Nucleus accumbens (tissue), 56 donors: Measurements from ENCODE around the gene TRPM6.
"Not testable (repeated sequence)": the region's sequence is repeated elsewhere in the genome, so short reads cannot be mapped to it uniquely, and the experiment has no call there.

Source experiments
- DNase-seq, 56 donors: peaks; one replicate each; lab custom pipeline; 2025; lab: John Stamatoyannopoulos, UW

TRPM6 gene, protein sequence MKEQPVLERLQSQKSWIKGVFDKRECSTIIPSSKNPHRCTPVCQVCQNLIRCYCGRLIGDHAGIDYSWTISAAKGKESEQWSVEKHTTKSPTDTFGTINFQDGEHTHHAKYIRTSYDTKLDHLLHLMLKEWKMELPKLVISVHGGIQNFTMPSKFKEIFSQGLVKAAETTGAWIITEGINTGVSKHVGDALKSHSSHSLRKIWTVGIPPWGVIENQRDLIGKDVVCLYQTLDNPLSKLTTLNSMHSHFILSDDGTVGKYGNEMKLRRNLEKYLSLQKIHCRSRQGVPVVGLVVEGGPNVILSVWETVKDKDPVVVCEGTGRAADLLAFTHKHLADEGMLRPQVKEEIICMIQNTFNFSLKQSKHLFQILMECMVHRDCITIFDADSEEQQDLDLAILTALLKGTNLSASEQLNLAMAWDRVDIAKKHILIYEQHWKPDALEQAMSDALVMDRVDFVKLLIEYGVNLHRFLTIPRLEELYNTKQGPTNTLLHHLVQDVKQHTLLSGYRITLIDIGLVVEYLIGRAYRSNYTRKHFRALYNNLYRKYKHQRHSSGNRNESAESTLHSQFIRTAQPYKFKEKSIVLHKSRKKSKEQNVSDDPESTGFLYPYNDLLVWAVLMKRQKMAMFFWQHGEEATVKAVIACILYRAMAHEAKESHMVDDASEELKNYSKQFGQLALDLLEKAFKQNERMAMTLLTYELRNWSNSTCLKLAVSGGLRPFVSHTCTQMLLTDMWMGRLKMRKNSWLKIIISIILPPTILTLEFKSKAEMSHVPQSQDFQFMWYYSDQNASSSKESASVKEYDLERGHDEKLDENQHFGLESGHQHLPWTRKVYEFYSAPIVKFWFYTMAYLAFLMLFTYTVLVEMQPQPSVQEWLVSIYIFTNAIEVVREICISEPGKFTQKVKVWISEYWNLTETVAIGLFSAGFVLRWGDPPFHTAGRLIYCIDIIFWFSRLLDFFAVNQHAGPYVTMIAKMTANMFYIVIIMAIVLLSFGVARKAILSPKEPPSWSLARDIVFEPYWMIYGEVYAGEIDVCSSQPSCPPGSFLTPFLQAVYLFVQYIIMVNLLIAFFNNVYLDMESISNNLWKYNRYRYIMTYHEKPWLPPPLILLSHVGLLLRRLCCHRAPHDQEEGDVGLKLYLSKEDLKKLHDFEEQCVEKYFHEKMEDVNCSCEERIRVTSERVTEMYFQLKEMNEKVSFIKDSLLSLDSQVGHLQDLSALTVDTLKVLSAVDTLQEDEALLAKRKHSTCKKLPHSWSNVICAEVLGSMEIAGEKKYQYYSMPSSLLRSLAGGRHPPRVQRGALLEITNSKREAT (N-terminal part only)

DNA sequence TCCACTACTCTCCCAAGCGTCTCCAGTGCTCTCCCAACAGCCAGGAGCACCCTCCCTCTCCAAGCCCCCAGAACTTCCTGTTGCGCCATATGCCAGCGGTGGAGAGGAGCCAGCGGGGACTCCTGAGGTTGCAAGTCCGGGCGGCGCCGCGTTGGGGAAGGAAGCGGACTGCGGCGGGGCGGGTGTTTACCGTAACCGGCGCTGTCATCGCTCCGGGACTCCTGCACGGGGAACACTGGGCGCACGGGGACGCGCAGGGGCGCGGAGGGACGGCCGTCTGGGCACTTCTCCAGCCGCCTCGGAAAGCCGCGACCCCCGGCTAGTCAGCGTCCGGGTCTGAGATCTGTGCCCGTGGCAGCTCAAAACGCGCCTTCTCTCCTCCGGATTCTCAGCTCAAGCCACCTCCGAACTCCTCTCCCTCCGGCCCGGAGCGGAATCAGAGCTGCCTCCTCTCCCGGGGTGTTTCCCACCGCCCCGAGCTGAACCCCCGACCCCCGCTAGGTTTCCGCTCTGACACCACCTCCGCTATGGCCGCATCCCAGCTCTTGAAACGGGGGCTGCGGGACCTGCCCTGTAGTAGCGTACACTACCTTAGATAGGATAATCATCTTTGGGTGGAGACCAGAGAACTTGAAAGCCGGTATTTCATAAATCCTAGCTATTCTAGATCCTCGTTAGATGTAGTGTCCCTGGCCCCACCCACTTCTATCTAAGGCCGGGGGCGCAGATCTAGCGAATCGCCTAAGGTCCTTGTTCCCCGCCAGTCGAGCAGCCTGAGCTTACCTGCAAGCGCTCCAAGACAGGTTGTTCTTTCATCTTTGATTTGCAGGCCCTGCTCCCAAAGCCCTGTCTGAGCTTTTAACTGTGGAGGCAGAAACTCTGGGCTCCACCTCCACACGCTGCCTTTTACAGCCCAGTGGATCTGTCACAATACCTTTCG, at the start of gene TRPM6:
TRPM6 (minus strand) TSS at position 881 of the 940 bp plus-strand sequence; CDS start at position 816, 65 bp downstream.
- peak in 11 of 56 donors; percentile 0 to 40 (median 3) for DNase-seq

DNA sequence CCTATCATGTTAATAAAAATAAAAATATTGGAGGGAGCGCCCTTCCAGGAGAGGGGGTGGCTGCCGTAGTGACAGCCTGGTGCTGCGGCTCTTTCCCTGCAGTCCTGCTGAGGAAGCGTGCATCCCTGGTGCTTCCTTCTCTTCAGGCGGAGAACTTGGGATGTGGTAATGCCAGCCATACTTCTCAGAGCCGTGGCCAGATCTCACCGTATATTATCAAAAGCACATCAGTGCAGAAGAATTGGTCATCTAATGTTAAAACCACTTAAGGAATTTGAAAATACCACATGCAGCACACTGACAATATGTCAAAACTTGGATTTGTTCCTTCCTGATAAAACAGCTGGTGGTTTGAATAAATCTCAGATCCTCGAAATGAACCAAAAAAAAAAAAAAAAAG, 47.3 kb upstream of the TRPM6 start:
- no peak for DNase-seq

DNA sequence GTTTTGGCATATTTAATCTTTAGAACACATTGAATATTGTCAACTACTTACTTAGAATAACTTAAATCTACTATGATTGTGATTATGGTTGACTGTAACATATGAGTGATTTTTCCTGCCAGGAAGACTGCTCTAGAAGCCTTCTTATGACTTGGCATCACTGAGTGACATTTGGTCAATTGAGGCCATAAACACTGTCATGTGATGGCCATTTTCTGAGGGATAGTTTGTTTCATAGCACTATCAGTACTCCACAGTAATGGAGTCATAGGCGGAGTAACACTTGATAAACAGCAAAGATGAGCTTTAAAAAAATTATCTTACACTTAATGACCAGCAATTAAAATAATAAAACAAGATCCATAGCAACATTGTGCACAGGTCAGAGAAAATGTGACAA, 34.0 kb upstream of the TRPM6 start:
- no peak for DNase-seq

DNA sequence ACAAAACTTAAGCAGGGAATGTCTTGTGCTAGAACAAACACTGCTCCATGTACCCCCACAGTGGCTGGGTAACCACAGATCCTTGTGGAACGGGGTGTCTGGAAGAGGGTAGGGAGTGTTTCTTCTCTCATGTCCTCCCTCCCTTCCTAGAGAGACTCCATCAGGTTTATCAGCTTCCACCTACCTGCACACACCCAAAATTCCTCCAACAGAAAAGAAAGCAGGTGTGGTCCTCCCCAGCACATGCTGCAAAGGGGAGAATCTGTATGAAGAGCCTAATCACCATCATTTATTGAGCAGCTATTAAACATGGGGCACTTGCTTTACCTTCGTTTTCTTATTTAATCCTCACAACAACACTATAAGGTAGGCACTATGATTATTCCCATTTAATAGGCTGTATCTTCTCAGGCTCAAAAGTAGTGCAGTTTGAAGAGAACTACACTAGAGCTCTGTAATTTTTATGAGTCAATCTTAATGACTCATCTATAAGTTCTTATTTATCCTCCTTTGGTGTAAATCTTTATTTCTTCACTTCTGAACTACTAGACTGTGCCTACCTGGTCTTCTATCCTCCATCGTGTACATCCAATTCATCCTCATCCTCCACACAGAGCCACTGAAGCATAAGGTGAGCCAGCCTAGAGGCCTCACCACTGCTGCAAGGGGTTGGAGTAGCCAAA, 33.4 kb upstream of the TRPM6 start:
- no peak for DNase-seq

DNA sequence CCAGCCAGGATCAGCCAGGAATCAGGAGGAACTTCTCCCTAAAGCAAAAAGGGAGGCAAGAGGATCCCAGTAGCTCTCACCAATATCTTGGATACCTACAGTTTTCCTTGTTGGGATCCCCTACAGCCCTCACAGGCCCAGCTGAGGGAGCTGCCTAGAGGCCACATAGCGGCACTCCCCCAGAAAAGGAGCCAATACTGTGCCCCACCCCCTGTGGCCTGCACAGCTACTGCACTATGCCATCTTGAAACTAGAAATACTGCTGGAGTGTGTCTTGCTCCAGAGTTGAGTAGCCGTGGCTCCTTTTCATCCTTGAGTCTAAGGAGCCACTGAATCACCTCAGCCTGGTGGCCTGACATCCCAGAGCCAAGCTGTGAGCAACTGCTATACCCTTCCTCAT, 22.3 kb upstream of the TRPM6 start:
- no peak for DNase-seq

DNA sequence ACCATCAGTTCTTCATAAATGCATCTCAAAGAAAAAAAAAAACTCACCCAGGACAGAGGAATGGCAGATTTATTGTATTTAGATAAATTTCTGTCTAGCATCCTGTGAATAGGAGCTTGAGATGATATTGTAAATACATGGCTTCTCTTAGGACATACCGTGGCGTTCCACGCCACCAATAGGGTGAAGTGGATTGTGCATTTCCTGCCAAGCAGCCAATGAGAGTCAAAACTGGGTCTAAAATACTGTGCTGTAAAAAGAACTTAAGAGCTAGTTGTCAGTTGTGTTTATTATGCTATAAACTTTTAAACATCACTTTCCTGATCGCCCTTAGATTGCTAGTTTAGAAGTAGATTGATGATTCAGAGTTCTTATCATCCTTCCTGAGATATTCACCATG, 20.9 kb upstream of the TRPM6 start:
- no peak for DNase-seq

DNA sequence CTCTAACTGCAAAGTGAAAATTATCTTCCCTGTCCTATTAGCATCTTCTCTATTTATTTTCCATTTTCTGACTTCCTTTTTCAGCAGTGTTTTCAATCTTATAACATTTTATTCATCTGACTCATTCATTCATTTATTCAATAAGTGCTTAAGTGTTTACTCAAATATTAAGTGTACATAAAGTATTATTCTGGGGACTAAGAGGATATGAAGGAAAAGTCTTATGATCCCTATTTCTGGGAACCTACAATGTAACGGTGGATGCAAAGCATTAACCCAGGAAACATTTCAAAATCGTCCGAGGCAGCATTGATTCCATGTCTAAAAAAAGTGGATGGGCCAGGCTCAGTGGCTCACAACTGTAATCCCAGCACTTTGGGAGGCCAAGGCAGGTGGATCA, 19.4 kb upstream of the TRPM6 start:
- no peak for DNase-seq

DNA sequence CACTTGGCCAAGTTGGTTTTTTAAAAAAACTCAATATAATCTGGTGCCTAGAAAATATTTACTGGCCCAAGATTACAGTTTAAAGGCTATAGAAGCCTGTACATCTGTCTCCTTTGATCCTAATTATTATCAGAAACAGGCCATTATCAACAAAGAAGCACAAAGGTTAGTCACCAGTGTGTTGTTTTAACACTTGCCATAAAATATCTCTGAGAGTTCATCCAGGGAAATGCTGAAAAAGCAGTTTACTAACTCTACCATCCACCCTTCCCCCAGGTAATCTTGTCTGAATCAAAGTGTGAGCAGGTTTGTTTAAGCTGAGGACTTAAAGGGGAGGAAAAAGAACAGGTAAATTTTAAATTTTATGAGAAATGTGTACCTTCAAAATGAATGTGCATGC, 13.3 kb upstream of the TRPM6 start:
- no peak for DNase-seq

DNA sequence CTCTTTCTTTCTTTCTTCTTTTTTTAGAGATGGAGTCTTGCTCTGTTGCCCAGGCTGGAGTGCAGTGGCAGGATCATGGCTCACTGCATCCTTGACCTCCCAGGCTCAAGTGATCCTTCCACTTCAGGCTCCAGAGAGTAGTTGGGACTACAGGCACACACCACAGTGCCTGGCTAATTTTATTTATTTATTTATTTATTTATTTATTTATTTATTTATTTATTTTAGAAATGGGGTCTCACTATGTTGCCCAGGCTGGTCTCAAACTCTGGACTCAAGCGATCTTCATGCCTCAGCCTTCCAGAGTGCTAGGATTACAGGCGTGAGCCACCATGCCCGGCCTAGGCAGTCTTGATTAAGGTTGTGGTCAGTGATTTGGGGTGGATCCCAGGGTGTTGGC, 728 bp upstream of the TRPM6 start:
- not testable (repeated sequence) for DNase-seq

DNA sequence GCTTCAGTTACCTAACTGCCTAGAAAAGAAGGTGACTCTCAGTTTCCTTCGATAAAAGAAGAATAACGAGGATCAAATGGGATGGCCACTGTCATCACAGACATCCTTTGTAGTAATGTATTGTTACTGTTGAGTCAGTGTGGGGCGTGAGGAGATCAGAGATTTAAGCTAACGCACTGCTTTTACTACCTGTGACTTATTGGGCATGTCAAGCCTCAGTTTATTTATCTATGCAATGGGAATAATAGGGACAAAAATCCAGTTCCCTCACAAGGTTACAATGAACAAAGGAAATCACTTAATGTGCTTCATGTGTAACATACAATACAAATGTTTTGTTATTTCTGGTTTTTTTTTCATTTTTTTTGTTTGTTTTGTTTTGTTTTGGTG, 255 bp upstream of the TRPM6 start:
- no peak for DNase-seq

DNA sequence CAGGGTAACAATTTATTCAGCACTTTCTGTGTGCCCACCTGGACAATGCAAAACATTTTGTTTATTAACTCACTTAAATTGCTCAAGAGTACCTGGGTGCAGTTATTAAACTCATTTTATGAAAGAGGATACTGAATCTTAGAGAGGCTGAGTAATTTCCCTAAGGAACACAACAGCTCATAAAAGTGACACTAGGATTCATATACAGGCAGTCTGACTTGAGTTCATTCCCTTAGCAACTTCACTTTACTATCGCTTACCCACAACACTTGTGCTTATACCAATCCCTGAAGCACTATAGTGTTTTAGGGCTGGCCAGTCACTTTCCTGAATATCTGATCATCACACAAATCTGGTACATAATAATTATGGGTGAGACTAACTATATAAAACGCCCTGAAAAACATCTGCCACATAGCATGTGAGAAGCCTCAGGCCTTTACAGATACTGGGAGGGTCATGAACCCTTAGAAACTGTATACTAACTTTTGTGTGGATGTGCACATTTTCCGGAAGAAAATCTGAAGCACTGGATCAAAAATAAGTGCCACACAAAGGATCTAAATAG, 11.3 kb downstream of the TRPM6 start:
- DNase-seq: no peak

DNA sequence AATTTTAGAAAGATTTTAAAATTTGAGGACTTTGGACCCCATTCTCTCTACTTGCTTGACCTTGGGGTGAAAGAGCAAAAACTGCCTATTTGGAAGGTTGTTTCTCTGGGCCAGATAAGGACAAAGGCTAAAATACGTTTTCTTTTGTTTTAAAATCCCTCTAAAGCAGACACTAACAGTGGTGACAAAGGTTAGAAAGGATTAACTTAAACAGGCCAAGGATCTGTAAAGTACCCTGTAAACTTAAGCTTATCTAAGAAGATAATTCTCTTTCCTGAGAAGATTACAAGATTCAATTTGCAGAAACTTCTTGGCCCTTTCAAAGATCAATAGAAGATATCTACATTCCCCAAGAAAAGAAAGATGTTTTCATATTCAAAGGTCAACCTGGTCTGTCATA, 12.1 kb downstream of the TRPM6 start:
- DNase-seq: no peak

DNA sequence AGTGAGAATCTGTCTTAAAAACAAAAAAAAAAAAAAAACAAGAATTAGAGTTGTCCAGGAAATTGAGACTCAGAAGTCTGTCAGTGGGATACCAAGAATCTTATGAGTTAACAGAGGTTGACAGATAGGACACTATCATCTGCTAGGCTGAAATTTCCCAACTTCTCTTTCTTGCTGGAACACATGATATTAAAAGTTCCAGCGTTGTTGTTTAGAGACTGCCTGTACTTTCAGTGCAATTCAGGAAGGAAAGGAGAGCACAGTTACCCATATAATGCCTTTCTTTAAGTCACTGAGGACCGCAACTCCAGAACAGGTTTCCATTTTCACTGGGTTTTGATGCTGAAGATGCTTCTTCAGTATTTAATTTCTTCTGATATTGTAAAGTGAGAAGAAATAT, 13.5 kb downstream of the TRPM6 start:
- no peak for DNase-seq

DNA sequence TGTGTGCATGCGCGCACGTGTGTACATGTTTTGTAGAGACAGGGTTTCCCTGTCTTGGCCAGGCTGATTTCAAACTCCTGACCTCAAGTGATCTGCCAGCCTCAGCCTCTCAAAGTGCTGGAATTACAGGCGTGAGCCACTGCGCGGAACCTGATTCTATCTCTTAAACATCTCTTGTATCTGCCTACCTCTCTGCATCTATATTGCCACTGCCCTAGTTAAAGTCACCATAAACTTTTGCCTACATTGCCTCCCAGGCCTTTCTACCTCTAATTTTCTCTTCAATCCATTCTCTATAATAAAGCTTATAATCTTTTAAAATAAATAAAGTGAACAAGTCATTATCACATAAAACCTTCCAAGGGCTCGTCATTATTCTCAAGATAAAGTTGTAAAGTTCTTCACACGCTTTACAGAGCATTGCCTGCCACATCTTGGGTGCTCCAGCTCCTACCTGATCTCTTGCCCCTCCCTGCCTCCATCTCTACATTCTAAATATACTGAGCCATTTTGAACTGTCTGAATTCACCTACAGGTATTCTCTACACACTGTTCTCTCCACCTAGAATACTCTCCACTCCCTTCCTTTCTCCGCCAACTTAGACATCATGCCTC, 15.0 kb downstream of the TRPM6 start:
- DNase-seq: no peak

DNA sequence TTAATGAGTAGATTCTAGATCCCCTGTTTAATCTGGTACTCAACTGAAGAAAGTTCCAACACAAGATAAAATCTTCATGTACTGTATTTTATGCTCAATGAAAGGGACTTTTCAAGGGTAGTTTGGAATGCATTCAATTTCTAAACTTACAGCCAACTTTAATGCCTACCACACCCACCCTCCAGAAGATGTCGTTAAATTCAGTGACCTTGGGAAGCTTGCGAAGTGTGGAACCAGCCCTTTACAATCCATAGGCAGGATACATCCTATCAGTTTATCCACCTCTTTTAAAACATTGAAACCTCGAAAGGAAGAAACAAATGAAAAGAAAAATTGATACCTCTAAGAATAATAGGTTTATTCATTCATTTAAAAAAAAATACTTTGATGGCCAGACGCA, 20.2 kb downstream of the TRPM6 start:
- no peak for DNase-seq

DNA sequence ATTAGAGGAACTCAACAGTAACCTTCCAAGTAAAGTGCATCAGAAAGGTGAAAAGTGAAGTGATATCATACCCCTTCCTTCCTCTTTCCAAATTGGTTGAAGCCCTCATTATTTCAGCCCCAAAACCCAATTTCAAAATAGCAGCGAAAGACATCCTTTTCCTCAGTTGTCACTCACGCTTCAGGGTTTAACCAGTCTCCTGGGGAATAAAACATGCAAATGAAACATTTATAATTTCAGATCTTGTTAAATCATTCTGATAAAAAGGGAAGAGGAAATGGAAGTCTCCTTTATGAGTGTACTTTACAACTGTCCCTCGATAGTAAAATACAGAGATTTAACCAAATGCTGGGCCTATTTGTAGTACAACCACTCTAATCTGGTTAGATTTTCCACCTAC, 22.5 kb downstream of the TRPM6 start:
- no peak for DNase-seq

DNA sequence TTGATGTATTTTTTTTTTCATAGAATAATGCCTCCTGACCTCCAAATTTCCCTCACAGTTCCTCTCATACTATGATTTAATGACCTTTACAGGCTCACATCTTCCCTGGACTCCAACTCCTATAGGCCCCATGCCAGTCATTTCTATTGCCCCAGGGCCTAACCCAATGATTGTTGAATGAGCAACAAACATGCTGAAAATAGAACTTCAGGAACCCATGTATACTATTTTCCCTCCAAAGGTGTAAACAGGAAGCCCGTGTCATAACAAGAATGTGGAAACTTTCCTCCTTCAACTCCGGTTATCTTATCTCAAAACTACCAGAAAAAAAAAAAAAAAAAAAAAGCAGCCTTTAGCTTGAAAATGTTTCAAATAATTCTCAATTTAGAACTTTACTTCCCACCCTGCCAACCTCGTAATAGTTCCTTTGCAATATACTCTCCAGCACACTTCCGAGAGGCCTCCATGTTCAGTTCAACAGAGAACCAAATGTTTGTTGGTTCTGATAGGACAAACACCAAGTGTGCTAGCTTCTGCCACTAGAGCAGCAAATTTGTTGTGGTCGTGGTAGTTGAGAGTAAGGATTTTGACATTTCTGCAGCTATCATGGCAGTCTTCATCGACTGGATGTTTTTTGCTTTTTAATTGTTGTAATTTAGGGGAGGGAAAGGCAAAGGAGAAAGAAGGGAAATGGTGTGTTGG, 25.8 kb downstream of the TRPM6 start:
- no peak for DNase-seq

DNA sequence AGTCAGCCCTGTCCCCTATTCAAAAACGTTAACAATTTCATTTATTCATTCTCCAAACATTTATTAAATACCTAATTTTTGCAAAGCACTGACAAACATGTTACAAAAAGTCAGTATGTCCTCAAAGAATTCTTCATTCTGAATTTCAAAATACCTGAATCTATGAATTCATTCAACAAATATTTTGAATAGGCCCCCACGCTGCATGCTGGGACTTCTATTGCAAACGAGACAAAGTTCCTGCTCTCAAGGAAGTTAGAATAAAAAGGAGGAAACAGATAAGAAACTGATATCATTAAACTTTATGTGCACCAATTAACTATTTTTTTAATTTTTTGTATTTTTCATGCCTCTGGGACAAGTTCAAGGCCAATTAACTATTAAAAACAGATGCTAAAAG, 26.6 kb downstream of the TRPM6 start:
- no peak for DNase-seq
